NOMO-1 (cell line): ENCODE results near the gene ACY1.
"Not testable (repeated sequence)": the region's sequence is repeated elsewhere in the genome, so short reads cannot be mapped to it uniquely, and the experiment has no call there.

Experiments used
- DNase-seq, 2 experiments: peaks; one replicate each; lab custom pipeline; 2025; ENCODE audit not compliant: unreplicated experiment in 2 of 2; lab: John Stamatoyannopoulos, UW

ACY1 gene

GRCh38 chr3:51980253-51980652 is 3.1 kb upstream of the ACY1 start:
- no peak for DNase-seq

DNA sequence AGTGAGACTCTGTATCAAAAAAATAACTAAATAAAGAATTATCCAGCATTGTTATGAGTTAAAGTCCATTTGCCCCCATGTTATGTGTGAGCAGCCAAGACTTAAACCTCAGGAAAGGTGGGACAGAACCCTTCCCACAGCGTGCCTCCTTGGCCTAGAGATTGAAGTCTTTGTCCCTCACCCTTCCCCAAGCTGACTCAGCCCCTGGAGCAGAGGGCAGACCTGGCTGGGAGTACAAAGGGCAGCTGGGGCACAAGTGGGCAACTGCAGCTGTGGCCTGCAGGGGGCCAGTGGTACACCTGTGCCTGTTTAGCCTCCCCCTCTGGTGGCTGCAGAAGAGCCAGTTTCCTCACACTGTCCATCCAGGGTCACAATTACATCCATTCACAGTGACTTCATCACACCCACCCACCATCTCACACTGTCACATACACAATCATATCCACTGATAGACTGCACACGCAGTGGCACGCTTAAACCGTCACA is 940 bp upstream of the ACY1 start:
- DNase-seq = peak; percentile 28 to 46

GRCh38 chr3:51983578-51984268 is 388 bp downstream of the ACY1 start:
- peak in 1 of 2 experiments; percentile 45 for DNase-seq

GRCh38 chr3:51984269-51984647 is 923 bp downstream of the ACY1 start:
- no peak for DNase-seq

DNA sequence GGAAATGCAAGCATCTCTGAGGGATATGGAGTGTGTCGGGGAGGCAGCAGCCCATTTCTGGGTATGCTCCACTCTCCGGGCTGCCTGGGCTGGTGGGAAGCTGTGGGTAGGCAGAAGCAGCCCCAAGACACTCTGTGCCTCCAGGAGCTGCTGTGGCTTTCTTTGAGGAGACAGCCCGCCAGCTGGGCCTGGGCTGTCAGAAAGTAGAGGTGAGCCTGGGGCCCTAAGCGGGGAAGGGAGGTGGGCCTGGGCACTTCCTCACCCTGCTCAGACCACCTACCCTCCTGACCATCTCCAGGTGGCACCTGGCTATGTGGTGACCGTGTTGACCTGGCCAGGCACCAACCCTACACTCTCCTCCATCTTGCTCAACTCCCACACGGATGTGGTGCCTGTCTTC is 1.7 kb downstream of the ACY1 start:
- no peak for DNase-seq

GRCh38 chr3:51986010-51986947 is 2.9 kb downstream of the ACY1 start:
- DNase-seq = no peak

DNA sequence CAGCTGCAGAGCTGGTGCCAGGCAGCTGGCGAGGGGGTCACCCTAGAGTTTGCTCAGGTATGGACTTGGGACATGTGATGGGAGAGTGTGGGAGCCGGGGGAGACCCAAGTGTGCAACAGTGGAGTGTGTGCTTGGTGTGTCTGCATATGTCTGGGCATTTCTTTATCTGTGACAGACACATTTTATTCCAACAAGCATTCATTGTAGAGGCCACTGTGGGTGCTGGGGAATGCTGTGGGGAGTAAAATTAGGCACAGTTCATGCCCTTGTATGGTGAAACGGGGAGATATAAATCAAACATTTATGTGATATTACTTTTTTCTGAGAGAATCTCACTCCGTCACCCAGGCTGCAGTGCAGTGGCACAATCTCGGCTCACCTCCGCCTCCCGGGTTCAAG is 4.2 kb downstream of the ACY1 start:
- DNase-seq = no peak

GRCh38 chr3:51988286-51989146 is 5.2 kb downstream of the ACY1 start:
- DNase-seq = no peak

DNA sequence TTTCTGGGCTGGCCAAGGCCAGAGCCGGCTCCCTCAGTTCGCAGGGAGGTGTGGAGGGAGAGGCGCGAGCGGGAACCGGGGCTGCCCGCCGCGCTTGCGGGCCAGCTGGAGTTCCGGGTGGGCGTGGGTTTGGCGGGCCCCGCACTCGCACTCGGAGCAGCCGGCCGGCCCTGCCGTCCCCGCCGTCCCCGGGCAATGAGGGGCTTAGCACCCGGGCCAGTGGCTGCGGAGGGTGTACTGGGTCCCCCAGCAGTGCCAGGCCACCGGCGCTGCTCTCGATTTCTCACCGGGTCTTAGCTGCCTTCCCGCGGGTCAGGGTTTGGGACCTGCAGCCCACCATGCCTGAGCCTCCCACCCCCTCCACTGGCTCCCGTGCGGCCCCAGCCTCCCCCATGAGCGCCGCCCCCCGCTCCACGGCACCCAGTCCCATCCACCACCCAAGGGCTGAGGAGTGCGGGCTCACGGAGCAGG is 7.2 kb downstream of the ACY1 start:
- not testable (repeated sequence) for DNase-seq

DNA sequence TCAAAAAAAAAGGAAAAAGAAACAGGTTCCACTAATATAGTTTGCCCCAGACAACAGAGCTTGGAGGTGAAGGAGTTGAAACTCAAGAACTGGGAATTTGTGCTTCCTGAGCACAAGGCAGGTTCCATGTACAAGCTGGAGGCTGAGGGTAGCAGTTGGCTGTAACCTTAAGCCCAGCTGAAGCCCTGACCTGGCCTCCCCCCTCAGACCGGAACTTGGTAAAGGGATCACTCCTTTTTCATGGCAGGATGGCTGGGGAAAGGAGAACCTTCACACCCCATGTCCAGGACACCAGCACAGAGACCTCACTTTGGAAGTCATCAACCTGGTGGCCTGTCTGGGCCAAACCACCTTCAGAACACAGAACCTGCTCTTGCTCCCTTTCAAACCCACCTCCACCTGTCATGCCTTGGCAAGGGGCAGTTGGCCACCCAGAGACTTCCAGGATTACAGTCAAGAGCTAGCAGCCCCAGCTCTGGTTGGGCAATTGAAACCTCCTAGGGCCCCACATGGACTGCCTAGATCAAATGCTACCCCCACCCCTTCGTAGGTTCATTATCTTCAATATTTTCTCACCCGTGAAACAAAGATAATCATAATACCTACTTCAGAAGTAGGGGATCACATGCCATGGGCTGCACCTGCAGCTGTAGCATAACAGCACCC is 8.8 kb downstream of the ACY1 start:
- no peak for DNase-seq

DNA sequence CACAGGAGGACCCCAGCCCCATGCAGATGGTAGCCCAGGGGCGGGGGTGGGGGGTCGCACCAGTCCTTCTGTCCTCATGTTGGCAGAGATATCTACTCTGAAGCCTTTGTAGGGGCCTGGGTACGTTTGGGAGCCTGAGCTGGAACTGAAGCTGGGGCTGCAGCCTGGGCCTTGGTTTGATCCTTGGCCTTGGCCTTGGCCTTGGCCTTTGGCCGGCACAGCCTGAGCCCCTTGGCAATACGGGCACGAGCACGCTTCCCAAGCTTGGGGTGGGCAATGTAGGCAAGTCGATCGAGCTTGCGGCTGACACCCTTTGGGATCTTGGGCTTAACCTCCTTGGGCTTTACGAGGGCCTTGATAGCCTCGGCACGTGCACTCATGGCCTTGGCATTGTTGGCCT is 10.3 kb downstream of the ACY1 start:
- DNase-seq = not testable (repeated sequence)

DNA sequence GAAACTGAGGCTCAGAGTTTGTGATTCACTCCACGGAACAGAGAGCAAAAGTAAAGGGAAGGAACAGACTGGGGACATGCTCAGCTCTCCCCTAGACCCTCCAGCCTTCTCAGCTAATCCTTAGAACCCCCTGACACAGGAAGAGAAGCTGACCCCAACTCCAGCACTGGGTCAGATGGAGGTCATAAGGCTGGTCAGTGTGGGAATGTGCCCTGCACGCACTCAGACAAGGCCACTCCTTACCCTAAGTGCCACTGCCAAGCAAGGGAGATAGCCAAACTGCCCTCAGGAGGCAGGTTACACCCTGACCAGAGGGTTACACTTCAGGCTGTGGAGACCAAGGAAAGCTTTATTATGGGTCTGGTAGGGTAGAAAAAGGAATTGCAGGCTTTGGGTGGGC is 11.2 kb downstream of the ACY1 start:
- no peak for DNase-seq

DNA sequence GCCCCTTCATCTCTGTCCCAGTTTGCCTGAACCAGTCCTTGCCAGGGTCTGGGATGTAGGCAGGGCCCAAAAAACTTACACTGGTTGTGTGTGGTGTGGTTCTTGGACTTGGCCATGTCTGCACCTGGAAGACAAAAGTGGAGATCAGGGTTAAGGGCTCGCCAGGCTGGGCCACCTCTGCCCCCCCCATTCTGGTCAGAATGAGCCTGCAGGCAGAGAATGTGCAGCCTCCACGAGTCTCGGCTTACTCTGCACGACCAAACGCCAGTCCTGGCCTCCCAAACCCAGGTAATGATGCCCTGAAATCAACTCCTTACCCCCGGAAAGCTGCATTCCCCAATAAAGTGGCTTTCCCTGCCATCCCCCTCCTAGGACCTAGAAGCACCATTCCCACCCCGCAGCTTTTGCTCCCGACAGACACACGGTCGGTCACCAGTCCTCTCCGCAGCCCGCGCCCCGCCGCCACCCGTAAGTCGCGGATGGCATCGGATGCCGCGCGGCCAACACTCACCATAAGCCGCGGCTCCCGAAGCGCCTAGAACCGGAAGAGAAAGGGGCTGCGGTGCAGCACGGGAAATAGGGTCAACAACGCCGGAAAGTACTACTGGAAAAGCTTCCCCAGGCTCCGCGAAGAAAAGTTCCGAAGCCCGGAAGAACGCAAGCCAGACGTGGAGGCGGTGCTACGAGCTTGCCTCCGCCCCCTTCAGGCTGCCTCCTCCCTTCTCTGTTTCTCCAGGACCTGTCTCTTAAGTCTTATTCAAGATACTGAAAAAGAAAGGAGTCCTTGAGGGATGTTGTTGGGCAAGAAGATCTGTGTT is 12.2 kb downstream of the ACY1 start, which contains the start of gene RPL29:
Gene RPL29, minus strand, starts transcription at position 550 of the 818 bp plus-strand sequence. Its CDS starts 434 bp downstream, at position 116.
- peak; percentile 93 to 95 for DNase-seq

DNA sequence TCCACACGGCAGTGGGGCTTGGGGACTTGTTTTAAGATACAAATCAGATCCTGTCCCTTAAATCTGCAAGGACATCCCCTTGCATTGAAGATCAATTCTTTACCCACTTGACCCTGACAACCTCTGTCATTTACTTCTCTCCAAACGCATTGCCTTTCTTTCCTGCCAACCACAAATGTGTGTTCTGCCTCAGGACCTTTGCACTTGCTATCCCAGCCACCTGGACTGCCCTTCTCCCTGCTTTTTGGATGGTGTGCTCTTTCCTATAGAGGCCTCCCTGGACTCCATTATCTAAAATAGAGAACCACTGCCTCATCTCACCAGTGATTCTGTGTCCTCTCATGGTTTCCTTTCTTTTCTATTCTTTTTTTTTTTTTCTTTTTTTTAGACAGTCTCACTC is 13.8 kb downstream of the ACY1 start:
- no peak for DNase-seq

- DNase-seq = no peak
These were observed 14.7 kb downstream of the ACY1 start for GRCh38 chr3:51997935-51998596.

DNA sequence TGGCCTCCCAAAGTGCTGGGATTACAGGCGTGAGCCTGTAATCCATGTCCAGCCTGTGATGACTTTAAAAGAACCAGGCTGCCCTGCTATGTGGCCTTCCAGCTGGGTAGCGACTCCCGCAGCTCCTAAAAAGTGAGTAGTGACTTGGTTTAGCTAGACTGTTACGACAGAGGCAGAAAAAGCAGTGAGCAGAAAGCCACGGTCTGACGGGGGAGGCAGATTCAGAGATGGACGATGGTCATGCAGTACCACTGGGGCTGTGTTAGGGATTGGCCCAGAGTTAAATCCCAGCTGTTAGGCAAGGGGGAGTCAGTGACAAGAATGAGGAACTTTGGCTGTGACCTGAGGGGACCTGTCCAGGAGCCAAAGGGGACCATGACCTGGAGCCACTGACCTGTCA is 15.4 kb downstream of the ACY1 start:
- DNase-seq = no peak

- DNase-seq = no peak
These were observed 16.5 kb downstream of the ACY1 start for GRCh38 chr3:51999846-52000245.

DNA sequence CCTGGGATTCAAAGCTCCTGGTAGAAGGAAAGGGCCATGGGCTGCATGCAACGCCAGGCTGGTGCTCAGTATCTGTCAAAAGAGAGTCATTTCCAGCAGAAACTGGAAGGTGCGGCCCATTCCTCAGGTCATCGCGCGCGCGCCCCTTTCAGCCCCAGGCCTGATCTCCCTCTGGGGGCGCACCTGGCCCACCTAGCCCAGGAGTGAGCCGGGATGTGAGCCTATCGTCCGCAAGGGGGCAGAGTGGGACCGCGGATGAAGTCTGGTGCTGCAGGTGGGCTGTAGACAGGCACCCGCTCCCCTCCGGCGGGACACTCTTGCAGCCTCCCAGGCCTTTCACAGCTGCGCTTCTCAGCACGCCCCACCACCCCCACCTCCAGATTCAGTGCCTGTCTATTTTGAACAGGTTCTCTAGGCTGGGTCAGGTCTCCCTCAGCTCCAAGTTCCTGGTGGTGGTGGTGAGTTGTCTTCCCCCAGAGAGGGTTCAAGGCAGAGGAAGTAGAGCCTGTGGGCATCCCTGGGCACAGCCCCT is 18.2 kb downstream of the ACY1 start:
- peak; percentile 57 to 71 for DNase-seq
